IMR-90 (cell line): ENCODE data around the gene C15orf61. TPM values are rescaled to one million over a fixed set of nuclear protein-coding genes. Genes with fewer than 3 reads are reported as not detected.

ENCODE experiments used
- ATAC-seq: fragments of 200-7000 bp; cut with Tn5 transposase; 2 replicates; pipeline ENCODE4 v1.9.1; 2020; ENCODE audit warnings: low read depth, mild to moderate bottlenecking, moderate library complexity
- BruUV-seq: library from RNA; stranded (reverse); fragments of 400-500 nt; replicated peaks from 2 replicates; lab custom pipeline; 2021; lab: Mats Ljungman, UMichigan
- CTCF ChIA-PET: fragments of 300-600 bp; formaldehyde crosslinking; extraction: SDS; loops from one replicate; lab custom pipeline; 2021; ENCODE audit warnings: antibody characterized with exemption; lab: Yijun Ruan, JAX
- POLR2A ChIA-PET: fragments of 300-600 bp; sonication (Branson Sonifier 250); formaldehyde crosslinking; loops from one replicate; lab custom pipeline; 2022; ENCODE audit warnings: antibody characterized with exemption; ENCODE audit not compliant: unreplicated experiment; lab: Charles Lee
- DNase-seq: peaks from one replicate; pipeline ENCODE4 v3.0.0; 2013
- H2AFZ ChIP-seq: replicated peaks from 2 replicates; pipeline ENCODE3; 2013; ENCODE audit warnings: low read length, mild to moderate bottlenecking; ENCODE audit not compliant: poor library complexity
- H2AK5ac ChIP-seq: 2 replicates; pipeline ENCODE4 v1.6.1; 2013; ENCODE audit warnings: low read depth, low read length, inconsistent platforms
- H2AK9ac ChIP-seq: replicated peaks from 2 replicates; pipeline ENCODE3; 2013; ENCODE audit warnings: mild to moderate bottlenecking, low read depth, low read length, moderate library complexity; ENCODE audit not compliant: poor library complexity
- H2BK120ac ChIP-seq: 2 replicates; pipeline ENCODE4 v1.6.1; 2013; ENCODE audit warnings: low read depth, low read length, inconsistent platforms
- H2BK15ac ChIP-seq: 3 replicates; pipeline ENCODE4 v1.6.1; 2013; ENCODE audit warnings: low read depth, low read length, inconsistent platforms
- H2BK20ac ChIP-seq: 2 replicates; pipeline ENCODE4 v1.6.1; 2013; ENCODE audit warnings: low read depth, mild to moderate bottlenecking, inconsistent platforms, low read length, moderate library complexity
- H2BK5ac ChIP-seq: 2 replicates; pipeline ENCODE4 v1.6.1; 2013; ENCODE audit warnings: mild to moderate bottlenecking, low read depth, low read length, inconsistent platforms; ENCODE audit not compliant: poor library complexity, severe bottlenecking
- H3K14ac ChIP-seq: replicated peaks from 2 replicates; pipeline ENCODE4 v1.6.1; 2013; ENCODE audit warnings: low read depth, low read length, inconsistent platforms
- H3K18ac ChIP-seq: 2 replicates; pipeline ENCODE4 v1.6.1; 2013; ENCODE audit warnings: low read depth, low read length, control low read depth
- H3K23ac ChIP-seq: 2 replicates; pipeline ENCODE4 v1.6.1; 2013; ENCODE audit warnings: low read depth, low read length, inconsistent platforms
- H3K27ac ChIP-seq: 2 replicates; pipeline ENCODE4 v1.5.1; 2013; ENCODE audit warnings: mild to moderate bottlenecking, control low read depth, low read length; ENCODE audit not compliant: insufficient read depth
- H3K27me3 ChIP-seq: 2 replicates; pipeline ENCODE4 v1.6.1; 2013; ENCODE audit warnings: low read length; ENCODE audit not compliant: control insufficient read depth, insufficient read depth
- H3K36me3 ChIP-seq: 2 replicates; pipeline ENCODE4 v1.6.1; 2013; ENCODE audit warnings: low read length, mixed read lengths; ENCODE audit not compliant: control insufficient read depth, insufficient read depth
- H3K4ac ChIP-seq: 2 replicates; pipeline ENCODE4 v1.6.1; 2013; ENCODE audit warnings: low read depth, low read length, inconsistent platforms
- H3K4me1 ChIP-seq: 2 replicates; pipeline ENCODE4 v1.6.1; 2013; ENCODE audit warnings: low read length, mixed read lengths; ENCODE audit not compliant: control insufficient read depth, insufficient read depth
- H3K4me2 ChIP-seq: 2 replicates; pipeline ENCODE4 v1.6.1; 2013; ENCODE audit warnings: low read depth, mild to moderate bottlenecking, control low read depth, low read length, moderate library complexity
- H3K4me3 ChIP-seq: 2 replicates; pipeline ENCODE4 v1.5.1; 2013; ENCODE audit warnings: low read depth, mild to moderate bottlenecking, control low read depth, low read length, moderate library complexity; ENCODE audit not compliant: insufficient read depth
- H3K56ac ChIP-seq: 2 replicates; pipeline ENCODE4 v1.6.1; 2013; ENCODE audit warnings: low read length, inconsistent platforms; ENCODE audit not compliant: insufficient read depth; ENCODE audit errors: extremely low read depth
- H3K79me1 ChIP-seq, 2 experiments: 2 replicates each; pipeline ENCODE4 v1.6.1; 2013; ENCODE audit warnings: low read length in 2 of 2, inconsistent platforms in 1 of 2, low read depth in 1 of 2
- H3K9ac ChIP-seq: 2 replicates; pipeline ENCODE4 v1.6.1; 2013; ENCODE audit warnings: low read depth, low read length, control low read depth
- H3K9me1 ChIP-seq: 2 replicates; pipeline ENCODE4 v1.6.1; 2013; ENCODE audit warnings: low read length, inconsistent platforms; ENCODE audit not compliant: insufficient read depth
- H3K9me3 ChIP-seq: 2 replicates; pipeline ENCODE4 v1.6.1; 2013; ENCODE audit warnings: low read length; ENCODE audit not compliant: control insufficient read depth, insufficient read depth
- H4K20me1 ChIP-seq: 2 replicates; pipeline ENCODE4 v1.6.1; 2013; ENCODE audit warnings: low read length, inconsistent platforms; ENCODE audit not compliant: insufficient read depth
- H4K5ac ChIP-seq: 2 replicates; pipeline ENCODE4 v1.6.1; 2013; ENCODE audit warnings: mild to moderate bottlenecking, low read depth, low read length, control low read depth
- H4K8ac ChIP-seq, 2 experiments: 2 replicates each; pipeline ENCODE4 v1.6.1; 2013; ENCODE audit warnings: low read depth in 2 of 2, low read length in 2 of 2, control low read depth in 1 of 2, inconsistent platforms in 1 of 2
- H4K91ac ChIP-seq: 2 replicates; pipeline ENCODE4 v1.6.1; 2013; ENCODE audit warnings: low read depth, low read length, inconsistent platforms; ENCODE audit not compliant: insufficient read depth
- BHLHE40 ChIP-seq: fragments of 150-350 bp; IDR thresholded peaks from 2 replicates; pipeline ENCODE4 v1.6.1; 2016; ENCODE audit warnings: mild to moderate bottlenecking, low read depth, low read length
- CTCF ChIP-seq: conservative IDR thresholded peaks from 2 replicates; pipeline ENCODE4 v1.5.1; 2012; ENCODE audit warnings: mild to moderate bottlenecking, low read depth, low read length, improper control_type of control experiment
- FOS ChIP-seq: fragments of 150-350 bp; IDR thresholded peaks from 2 replicates; pipeline ENCODE4 v1.6.1; 2016; ENCODE audit warnings: low read depth, low read length
- MAFK ChIP-seq: IDR thresholded peaks from 2 replicates; pipeline ENCODE4 v1.6.1; 2012; ENCODE audit warnings: low read depth, low read length, improper control_type of control experiment
- MAZ ChIP-seq: IDR thresholded peaks from 2 replicates; pipeline ENCODE4 v1.6.1; 2012; ENCODE audit warnings: low read depth, mild to moderate bottlenecking, low read length, improper control_type of control experiment, moderate library complexity, borderline replicate concordance
- NFE2L2 ChIP-seq: fragments of 150-350 bp; IDR thresholded peaks from 2 replicates; pipeline ENCODE4 v1.6.1; 2016; ENCODE audit warnings: low read depth, mild to moderate bottlenecking, low read length
- RAD21 ChIP-seq: IDR thresholded peaks from 2 replicates; pipeline ENCODE4 v1.6.1; 2012; ENCODE audit warnings: low read length, improper control_type of control experiment
- RCOR1 ChIP-seq: IDR thresholded peaks from 2 replicates; pipeline ENCODE4 v1.6.1; 2012; ENCODE audit warnings: mild to moderate bottlenecking, low read length, improper control_type of control experiment; ENCODE audit not compliant: insufficient replicate concordance
- SMC3 ChIP-seq: fragments of 150-350 bp; IDR thresholded peaks from 2 replicates; pipeline ENCODE4 v1.6.1; 2016; ENCODE audit warnings: low read depth, mild to moderate bottlenecking, antibody characterized with exemption, low read length, moderate library complexity
- USF2 ChIP-seq: fragments of 150-350 bp; IDR thresholded peaks from 2 replicates; pipeline ENCODE4 v1.6.1; 2017; ENCODE audit warnings: mild to moderate bottlenecking, antibody characterized with exemption, low read length, low read depth
- WGBS, 2 experiments: methylation state at CpG; one replicate each; pipeline versions ENCODE4 v1.1.5 to v1.1.7; 2013; ENCODE audit warnings: missing lambda C conversion rate in 2 of 2; ENCODE audit not compliant: insufficient read length in 1 of 2; ENCODE audit errors: extremely low coverage in 2 of 2; 5-methylcytosine and 5-hydroxymethylcytosine counted together
- dilution Hi-C: fragments of 300-500 bp; cut with HindIII; formaldehyde crosslinking; loops from one replicate; pipeline ENCODE4 v1.14.3; 2018; ENCODE audit warnings: low sequenced_read_pairs; ENCODE audit not compliant: unreplicated experiment
- in situ Hi-C: fragments of 300-500 bp; cut with MboI; formaldehyde crosslinking; loops from 3 replicates; pipeline ENCODE4 v1.14.3; 2019; ENCODE audit warnings: low sequenced_read_pairs, inconsistent platforms, mixed read lengths
- intact Hi-C: fragments of 100-400 bp; cut with micrococcal nuclease; formaldehyde crosslinking; loops from 2 replicates; pipeline ENCODE4 v1.10.0; 2022
- polyA plus RNA-seq, 3 experiments: library from polyadenylated mRNA; depleted of rRNA; stranded (reverse); fragments of >200 nt; gene quantifications; 2 replicates each; pipeline ENCODE4 v1.2.3, GENCODE V29; 2012; ENCODE audit warnings: low replicate concordance in 1 of 3
- total RNA-seq: library from RNA; depleted of rRNA; stranded (reverse); fragments of >200 nt; gene quantifications from 2 replicates; pipeline ENCODE4 v1.2.3, GENCODE V29; 2012

Gene C15orf61
- total and polyA plus RNA-seq, 2 of the 4 experiments (the other 2 are of a cell fraction) = 1.4 to 2.5 TPM

- Histone ChIP-seq H3K4me2 (no peak overlapping the region), H2AK5ac (no peak overlapping the region), H4K5ac (no peak overlapping the region), H4K20me1 (no peaks in the 10 kb centered on the region), H3K9ac (no peak overlapping the region), H3K36me3 (no peaks in the 10 kb centered on the region), H3K4ac (no peak overlapping the region), H3K23ac (no peak overlapping the region), H3K79me1 (peaks cover 0 to 4% of the 10 kb centered on the region in 2 experiments; a peak in 1 of 4 replicates), H4K91ac (no peak overlapping the region), H2AFZ (no peak overlapping the region), H2AK9ac (no peak overlapping the region), H2BK20ac (no peak overlapping the region), H2BK120ac (no peak overlapping the region), H3K14ac (no peak overlapping the region), H3K27me3 (no peaks in the 10 kb centered on the region), H3K56ac (no peak overlapping the region), H3K9me3 (no peaks in the 10 kb centered on the region), H2BK15ac (no peak overlapping the region), H4K8ac (no peak overlapping the region), H3K4me3 (no peak overlapping the region), H3K18ac (no peak overlapping the region), H3K9me1 (no peaks in the 10 kb centered on the region), H2BK5ac (no peak overlapping the region), H3K4me1 (peaks cover 1% of the 10 kb centered on the region), H3K27ac (no peak overlapping the region)
- CTCF ChIA-PET = no interaction called here
- TF ChIP-seq RCOR1 (no peak), NFE2L2 (no peak), FOS (no peak), RAD21 (no peak), MAFK (no peak), MAZ (no peak), SMC3 (no peak), USF2 (no peak), CTCF (no peak), BHLHE40 (no peak)
- WGBS, 2 experiments = no CpG with 5 or more reads among the region's 2 CpGs
- DNase-seq = no peak
- BruUV-seq = no TSS peak
- POLR2A ChIA-PET = no interaction called here
- intact Hi-C loops = no loop called here
- dilution Hi-C loops = no loop called here
- no peak for ATAC-seq
- in situ Hi-C loops = no loop called here
Observed at GRCh38 chr15:67515557-67515956, 5.4 kb upstream of the C15orf61 start.
